ENCODE data around the gene BRSK1.
"Not testable (repeated sequence)": the region's sequence is repeated elsewhere in the genome, so short reads cannot be mapped to it uniquely, and the experiment has no call there.

BRSK1 gene

GRCh38 chr19:55329791-55330190 lies 46.0 kb downstream of the BRSK1 start:
- not testable (repeated sequence) for DNase-seq (ENCODE audit: low read depth)

GRCh38 chr19:55333870-55334269 lies 50.1 kb downstream of the BRSK1 start:
- no peak for DNase-seq (ENCODE audit: low read depth)

DNA sequence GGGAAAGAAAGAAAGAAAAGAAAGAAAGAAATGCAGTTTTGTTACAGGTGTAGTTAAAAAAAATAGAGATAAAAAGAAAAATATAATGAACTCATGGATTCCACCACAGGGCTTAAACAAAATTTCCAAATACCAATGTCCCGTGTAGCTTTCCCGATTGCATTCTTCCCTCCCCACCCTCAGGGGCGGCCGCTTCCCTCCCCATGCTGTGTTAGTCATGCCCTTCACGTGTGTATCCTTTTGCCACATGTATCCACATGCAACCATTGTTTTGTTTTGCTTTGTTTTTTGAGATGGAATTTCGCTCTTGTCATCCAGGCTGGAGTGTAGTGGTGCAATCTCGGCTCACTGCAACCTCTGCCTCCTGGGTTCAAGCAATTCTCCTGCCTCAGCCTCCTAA lies 52.3 kb downstream of the BRSK1 start:
- no peak for DNase-seq (ENCODE audit: low read depth)

GRCh38 chr19:55339105-55339888 lies 55.5 kb downstream of the BRSK1 start, which contains the start of gene KMT5C:
Gene KMT5C (plus strand): TSS chr19:55339876. CDS start chr19:55341937, 2,061 bp downstream.
- peak; percentile 100 for DNase-seq (ENCODE audit: low read depth)

GRCh38 chr19:55339889-55340783 lies 56.3 kb downstream of the BRSK1 start:
- DNase-seq (ENCODE audit: low read depth), result no peak

- DNase-seq (ENCODE audit: low read depth), result no peak
These were observed 57.0 kb downstream of the BRSK1 start for GRCh38 chr19:55340784-55341147.

DNA sequence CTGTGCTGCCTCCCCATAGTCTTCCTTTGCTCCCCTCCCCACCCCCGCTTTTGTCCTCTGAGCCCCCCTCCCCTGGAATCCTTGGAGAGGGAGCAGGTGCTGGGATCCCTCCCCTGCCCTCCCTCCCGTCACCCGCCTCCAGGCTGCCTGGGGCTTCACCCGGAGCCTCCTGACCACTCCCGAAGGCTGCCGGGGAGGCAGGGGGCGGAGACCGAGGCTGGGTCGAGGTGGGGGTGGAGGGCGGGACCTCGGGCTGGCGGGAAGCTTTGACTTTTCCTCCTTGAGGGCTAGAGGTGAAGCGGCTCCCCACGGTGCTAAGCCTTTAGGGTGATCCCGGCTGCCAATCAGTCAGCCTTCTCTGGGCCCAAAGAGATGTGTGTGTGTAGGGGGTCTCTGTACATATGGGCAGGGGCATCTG lies 57.4 kb downstream of the BRSK1 start:
- DNase-seq (ENCODE audit: low read depth), result no peak

DNA sequence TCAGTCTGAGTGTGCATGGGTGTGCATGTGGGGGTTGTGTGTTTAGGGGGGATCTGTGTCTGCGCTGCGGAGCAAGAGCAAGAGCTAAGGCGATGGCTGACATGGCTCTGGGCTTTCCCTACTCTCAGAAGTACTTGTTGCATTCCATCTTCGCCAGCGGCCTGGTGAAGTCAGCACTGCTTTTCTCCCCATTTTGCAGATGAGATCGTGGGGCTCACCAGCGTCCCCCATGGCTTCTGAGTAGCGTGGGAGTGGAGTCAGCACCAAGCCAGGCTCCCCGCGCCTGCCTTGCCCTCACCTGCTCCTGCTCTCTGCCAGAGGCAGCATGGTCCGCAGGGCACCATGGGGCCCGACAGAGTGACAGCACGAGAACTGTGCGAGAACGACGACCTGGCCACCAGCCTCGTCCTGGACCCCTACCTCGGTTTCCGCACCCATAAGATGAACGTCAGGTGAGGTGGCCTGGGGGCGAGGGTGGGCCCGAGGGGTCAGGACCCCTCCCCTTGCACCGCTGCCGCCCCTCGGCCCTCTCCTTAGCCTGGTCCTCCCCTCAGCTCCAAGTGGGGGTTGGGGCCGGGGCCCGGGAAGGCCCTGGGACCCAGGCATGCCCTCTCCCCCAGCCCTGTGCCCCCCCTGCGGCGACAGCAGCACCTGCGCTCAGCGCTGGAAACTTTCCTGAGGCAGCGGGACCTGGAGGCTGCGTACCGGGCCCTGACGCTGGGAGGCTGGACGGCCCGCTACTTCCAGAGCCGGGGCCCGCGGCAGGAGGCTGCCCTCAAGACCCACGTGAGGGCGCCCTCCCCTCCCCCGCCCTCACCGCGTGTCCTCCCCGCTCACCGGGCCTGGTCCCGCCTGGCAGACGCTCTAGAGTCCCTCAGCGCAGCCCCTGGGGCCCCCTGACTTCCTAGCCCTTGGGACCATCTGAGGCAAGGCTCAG lies 58.1 kb downstream of the BRSK1 start:
- no peak for DNase-seq (ENCODE audit: low read depth)

DNA sequence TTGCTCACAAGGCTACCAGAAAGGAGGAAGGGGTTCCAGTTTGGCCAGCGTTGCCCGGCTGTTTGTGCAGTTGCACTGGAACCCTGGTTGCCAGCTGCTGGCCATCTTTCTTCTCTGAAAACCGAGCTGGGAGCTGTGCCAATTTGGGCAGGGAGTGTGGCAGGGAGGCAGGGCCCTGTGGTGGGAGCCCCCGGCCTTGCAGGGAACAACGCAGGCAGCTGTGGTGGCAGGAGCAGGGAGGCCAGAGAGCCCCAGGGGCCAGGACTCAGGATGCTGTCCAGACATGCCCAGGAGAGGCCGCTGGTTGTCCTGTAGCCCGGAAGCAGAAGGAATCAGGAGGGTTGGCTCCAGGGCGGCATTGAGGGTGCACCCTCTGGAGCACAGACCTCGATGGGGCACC lies 60.6 kb downstream of the BRSK1 start:
- DNase-seq (ENCODE audit: low read depth), result no peak

- DNase-seq (ENCODE audit: low read depth), result no peak
These were observed 61.5 kb downstream of the BRSK1 start for GRCh38 chr19:55345101-55345817.

DNA sequence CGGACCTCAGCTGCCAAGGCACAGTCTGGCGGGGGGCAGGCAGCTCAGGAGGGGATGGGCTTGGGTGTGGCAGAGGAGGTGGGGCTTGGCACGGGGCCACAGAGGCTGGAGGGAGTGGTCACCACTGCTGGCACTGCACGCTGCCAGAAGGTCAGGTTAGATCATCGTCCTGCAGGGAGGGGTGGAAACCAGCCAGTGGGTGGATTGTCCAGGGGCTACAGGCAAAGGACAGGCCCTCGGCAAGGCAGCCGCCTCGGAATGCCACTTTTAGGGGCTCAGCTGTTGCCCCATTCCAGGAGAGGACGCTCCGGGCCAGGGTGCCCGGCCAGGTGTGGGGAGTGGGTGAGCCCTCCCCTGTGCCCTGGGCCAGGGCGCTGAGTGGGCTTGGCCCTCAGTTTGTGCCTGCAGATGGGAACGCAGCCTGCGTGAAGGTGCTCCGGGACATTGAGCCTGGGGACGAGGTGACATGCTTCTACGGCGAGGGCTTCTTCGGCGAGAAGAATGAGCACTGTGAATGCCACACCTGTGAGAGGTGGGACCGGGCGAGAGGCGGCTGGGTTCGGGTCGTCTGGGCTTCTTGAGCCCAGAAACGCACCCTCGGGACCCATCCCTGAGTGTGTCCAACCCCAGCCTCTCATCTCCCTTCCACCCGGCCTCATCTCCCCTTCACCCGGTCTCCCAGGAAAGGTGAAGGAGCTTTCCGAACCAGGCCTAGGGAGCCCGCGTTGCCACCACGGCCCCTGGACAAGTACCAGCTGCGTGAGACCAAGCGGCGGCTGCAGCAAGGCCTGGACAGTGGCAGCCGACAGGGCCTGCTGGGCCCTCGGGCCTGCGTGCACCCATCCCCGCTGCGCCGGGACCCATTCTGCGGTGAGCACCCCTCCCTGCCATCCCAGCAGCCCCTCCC lies 62.3 kb downstream of the BRSK1 start:
- no peak for DNase-seq (ENCODE audit: low read depth)

GRCh38 chr19:55346725-55347441 lies 63.1 kb downstream of the BRSK1 start:
- no peak for DNase-seq (ENCODE audit: low read depth)

DNA sequence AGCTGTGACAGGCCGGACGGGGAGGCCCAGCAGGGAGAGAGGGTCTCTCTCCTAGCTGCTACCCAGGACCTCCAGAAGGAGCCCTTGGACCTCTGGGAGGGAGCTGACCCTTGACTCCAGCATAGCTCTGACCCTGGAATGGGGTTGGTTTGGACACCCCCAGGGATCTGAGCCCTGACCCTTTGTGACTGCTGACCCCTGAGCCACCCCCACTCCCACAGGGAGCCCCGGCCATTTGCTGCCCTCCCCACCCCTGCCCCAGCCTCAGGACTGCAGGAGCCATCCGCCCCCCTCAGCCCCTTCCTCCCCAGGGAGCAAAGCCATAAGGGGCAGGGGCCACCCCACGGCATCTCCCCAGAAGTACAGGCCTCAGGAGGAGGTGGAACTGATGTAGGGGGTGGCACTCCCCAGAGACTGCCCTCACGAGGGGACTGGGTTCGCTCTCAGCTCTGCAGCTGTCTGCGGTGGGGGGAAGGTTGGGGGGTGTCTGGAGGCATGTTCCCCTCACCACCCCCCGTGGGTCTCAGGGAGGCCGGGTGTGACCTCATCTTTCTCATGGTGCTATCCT lies 63.7 kb downstream of the BRSK1 start:
- no peak for DNase-seq (ENCODE audit: low read depth)

DNA sequence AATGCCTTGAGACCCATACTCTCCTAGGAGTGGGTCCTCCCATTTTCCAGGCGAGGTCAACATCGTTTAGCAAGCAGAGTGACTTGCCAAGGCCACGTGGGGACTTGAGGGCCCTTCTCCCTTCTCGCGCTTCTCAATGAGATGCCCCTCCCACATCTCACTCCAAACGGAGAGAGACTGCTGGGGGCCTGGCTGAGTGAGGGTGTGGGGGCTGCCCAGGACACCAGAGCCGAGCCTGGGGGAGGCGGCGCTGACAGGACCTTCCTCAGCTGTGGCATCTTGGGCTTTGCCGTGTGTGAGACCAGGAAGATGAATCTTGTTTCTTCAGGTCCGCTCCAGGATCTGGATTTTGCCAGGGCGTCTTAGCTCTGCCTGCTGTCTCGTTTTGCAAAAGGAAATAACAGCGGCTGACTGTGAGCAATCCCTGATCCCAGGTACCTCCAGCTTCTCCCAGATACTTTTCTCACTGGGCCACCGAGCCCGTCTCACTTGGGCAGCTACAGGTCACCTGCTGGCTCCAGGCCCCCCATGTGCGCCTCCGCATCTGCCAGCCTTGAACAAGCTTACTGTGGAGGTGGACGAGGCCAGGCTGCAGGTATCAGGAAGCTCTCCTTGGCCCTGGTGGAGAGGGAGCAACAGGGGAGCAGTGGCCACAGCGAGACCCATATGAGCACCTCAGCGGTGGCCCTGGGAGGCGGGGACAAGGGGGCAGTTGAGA lies 64.7 kb downstream of the BRSK1 start:
- no peak for DNase-seq (ENCODE audit: low read depth)

DNA sequence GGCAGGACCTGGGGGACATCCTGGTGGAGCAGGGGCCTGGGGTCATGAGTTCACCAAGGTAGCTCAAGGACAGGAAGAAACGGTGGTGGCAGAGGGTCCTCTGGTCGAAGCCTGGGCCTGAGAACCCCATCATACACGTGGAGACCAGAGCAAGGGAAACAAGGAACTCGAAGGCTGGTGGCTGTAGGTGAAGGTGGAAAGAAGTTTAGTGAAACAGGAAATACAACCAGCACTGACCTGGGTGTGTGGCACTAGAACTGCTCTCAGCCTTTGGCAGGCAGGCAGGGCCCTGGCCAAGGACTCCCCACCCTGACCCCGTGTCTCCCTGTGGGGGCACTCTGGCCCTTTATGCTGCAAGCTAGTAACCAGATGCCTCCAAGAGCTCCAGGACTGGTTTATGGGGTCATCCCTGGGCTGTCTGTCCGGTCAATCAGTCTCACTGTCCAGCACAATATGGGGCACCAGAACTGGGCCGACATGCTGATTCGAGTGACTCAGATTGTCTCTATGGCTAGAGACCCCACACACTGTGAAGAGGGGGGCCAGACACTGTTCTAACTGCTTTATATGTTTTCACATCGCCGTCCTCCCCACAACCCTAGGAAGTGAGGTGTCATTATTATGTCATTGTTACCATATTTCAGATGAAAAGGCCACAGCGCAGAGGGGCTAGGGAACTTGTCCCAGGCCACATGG lies 67.0 kb downstream of the BRSK1 start:
- no peak for DNase-seq (ENCODE audit: low read depth)

DNA sequence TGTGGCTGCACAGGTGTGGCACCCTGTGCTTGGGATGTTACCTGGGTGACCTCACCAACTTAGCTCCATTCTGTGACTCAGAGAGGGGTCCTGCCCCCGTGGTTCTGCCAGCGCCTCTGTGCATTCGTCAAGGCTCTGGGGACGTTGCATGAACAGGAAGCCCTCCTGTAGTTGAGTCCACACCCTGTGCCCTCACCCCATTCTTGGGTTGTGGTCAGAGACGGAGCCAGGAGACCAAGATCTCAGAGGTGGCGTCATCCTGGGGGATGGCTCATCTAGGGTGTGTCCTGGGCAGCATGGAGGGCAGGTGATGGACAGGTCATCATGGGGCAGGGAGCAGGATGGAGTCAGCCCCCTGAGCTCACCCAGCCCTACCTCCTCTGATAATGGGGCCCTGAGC lies 68.2 kb downstream of the BRSK1 start:
- DNase-seq (ENCODE audit: low read depth), result no peak

GRCh38 chr19:55352549-55353145 lies 68.8 kb downstream of the BRSK1 start:
- DNase-seq (ENCODE audit: low read depth), result no peak
